ENCODE results near the gene DPP10. TPM values are rescaled to one million over a fixed set of nuclear protein-coding genes. Genes with fewer than 3 reads are reported as not detected.

The DPP10 gene
- total and polyA plus RNA-seq, 8 donors, result 1.1 to 8.2 (median 5.8) TPM

- Histone ChIP-seq H3K27me3 (no peaks in the 10 kb centered on the region), H3K27ac (no peak overlapping the region), H3K4me3 (no peak overlapping the region), H3K4me1 (peaks cover 5 to 6% (median 5%) of the 10 kb centered on the region in 3 donors), H3K9me3 (no peaks in the 10 kb centered on the region), H3K36me3 (no peaks in the 10 kb centered on the region)
- no peak for DNase-seq
- no peak for FAIRE-seq
- ATAC-seq, result no peak
- intact Hi-C loops (cut with DNase I), result no loop called here
- no peak for TF ChIP-seq CTCF (IDR thresholded peaks at IDR 0.05)
These were observed 942.0 kb downstream of the DPP10 start for GRCh38 chr2:115384399-115384798.

DNA sequence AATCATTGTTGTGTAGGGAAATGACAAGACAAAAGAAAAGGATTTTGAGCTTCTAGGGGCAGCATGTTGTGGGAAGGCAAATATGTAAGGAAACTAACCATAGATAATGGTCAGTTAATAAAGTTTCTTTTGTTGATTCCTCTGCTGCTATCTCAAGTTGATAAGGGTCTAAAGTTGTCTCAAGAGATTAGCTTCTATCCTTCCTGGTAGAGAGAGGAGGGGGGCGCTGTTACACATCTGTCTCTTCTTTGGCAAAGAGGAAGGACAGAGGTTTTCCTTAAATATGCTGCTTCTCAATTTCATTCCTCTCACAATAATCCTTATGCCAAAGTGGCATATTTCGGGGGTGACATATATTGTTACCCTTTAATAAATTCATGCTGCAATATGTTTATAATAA lies 944.0 kb downstream of the DPP10 start:
- no peak for TF ChIP-seq CTCF (IDR thresholded peaks at IDR 0.05)
- Histone ChIP-seq H3K27me3 (no peaks in the 10 kb centered on the region), H3K36me3 (no peaks in the 10 kb centered on the region), H3K4me1 (peaks cover 5 to 9% (median 5%) of the 10 kb centered on the region in 3 donors), H3K4me3 (no peak overlapping the region), H3K27ac (no peak overlapping the region), H3K9me3 (no peaks in the 10 kb centered on the region)
- ATAC-seq (no peak), DNase-seq (no peak), FAIRE-seq (no peak)
- WGBS, 2 donors, result 75 to 80% methylated on average over 2 of the region's 2 CpGs
- intact Hi-C loops (cut with DNase I), result no loop called here

DNA sequence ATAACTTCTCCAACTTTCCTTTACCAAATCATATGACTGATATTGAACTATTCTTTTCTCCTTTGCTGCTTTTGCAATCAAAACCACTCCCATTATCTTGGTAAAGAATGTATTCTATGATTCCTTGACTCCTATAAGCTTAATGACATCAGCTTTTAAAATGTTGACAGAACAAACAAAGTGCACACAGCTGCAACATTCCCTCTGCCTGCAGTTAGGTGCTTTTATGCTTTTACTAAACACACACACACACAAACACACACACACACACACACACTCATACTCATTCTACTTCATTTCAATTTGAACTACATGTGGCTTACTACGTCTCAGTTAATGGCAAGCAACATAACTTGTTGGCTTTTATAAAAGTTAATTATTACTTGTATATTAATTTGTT lies 946.6 kb downstream of the DPP10 start:
- TF ChIP-seq CTCF (IDR thresholded peaks at IDR 0.05), result no peak
- intact Hi-C loops (cut with DNase I), result no loop called here
- H3K4me1 ChIP-seq, result peaks cover 5 to 9% (median 5%) of the 10 kb centered on the region in 3 donors
- no peaks in the 10 kb centered on the region for H3K9me3 ChIP-seq
- no peaks in the 10 kb centered on the region for H3K27me3 ChIP-seq
- DNase-seq (peak in 4 of 6 donors; percentile 29 to 65 (median 50)), FAIRE-seq (no peak), ATAC-seq (peak; percentile 90 to 97 (median 95))
- H3K27ac ChIP-seq, result peak overlapping the region in 1 of 4 donors; percentile 47
- H3K36me3 ChIP-seq, result no peaks in the 10 kb centered on the region
- no peak overlapping the region for H3K4me3 ChIP-seq
- WGBS, 2 donors, result 12 to 15% methylated on average over 1 of the region's 1 CpG

GRCh38 chr2:115389898-115390565 lies 947.6 kb downstream of the DPP10 start:
- Histone ChIP-seq H3K9me3 (no peaks in the 10 kb centered on the region), H3K27me3 (no peaks in the 10 kb centered on the region), H3K36me3 (no peaks in the 10 kb centered on the region), H3K4me3 (no peak overlapping the region), H3K27ac (no peak overlapping the region), H3K4me1 (peaks cover 5 to 9% (median 5%) of the 10 kb centered on the region in 3 donors)
- 75 to 78% methylated on average over 6 of the region's 6 CpGs for WGBS, 2 donors
- TF ChIP-seq CTCF (IDR thresholded peaks at IDR 0.05), result no peak
- FAIRE-seq, result no peak
- no peak for ATAC-seq
- intact Hi-C loops (cut with DNase I), result no loop called here
- no peak for DNase-seq

DNA sequence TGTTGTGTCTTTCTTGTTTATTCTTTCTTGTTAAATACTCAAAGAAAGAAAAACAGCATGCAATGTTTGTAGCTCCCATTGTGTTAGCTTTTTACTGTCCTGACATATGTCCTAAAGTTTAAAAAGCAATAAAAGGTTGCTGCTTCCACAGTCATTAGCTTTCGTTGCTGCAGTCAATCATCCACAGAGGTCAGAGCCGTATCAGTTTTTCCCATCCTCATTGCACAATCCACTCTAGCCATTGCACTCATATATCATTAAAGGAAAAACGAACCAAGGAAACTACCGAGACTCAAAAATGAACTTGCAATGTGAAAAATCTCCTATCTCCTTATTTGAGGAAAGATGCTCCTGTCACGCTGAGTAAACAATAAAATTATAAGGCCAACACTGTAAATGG lies 954.1 kb downstream of the DPP10 start:
- Histone ChIP-seq H3K27me3 (no peaks in the 10 kb centered on the region), H3K4me1 (no peaks in the 10 kb centered on the region), H3K36me3 (no peaks in the 10 kb centered on the region), H3K4me3 (no peak overlapping the region), H3K27ac (no peak overlapping the region), H3K9me3 (peaks cover 0 to 2% (median 0%) of the 10 kb centered on the region in 4 donors)
- ATAC-seq (no peak), DNase-seq (no peak), FAIRE-seq (no peak)
- no peak for TF ChIP-seq CTCF (IDR thresholded peaks at IDR 0.05)
- 56 to 57% methylated on average over 5 of the region's 5 CpGs for WGBS, 2 donors
- intact Hi-C loops (cut with DNase I), result no loop called here
